ENCODE results near the gene ADGRA1. TPM values are rescaled to one million over a fixed set of nuclear protein-coding genes. Genes with fewer than 3 reads are reported as not detected.

Gene ADGRA1
- total and polyA plus RNA-seq, 2 experiments from 2014 or later: 0.23 to 0.52 TPM

DNA sequence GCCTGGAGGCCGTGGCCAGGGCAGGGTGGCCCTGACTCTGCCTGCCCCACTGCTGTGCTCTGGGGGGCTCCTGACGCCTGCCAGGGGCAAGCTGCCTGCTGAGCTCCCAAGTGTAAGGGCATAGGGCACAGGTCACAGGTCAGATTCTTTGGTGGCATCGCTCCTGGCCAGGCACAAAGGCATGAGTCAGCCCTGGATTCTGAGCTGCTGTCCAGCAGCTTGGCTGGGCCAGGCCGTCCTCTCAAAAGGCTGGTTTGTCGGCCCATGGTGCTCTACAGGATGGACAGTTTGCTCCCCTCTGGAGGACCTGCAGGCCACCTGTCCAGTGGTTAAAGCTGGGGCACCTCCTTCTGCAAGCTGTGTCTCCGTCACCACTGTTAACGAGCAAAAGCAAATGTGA, 2.9 kb downstream of the ADGRA1 start:
- Mint-ChIP-seq H3K4me3 (no peak overlapping the region), H3K27me3 (ENCODE audit: insufficient read depth, low read depth, poor library complexity) (peaks cover 40% of the 10 kb centered on the region), H3K9me3 (no peaks in the 10 kb centered on the region), H3K27ac (no peak overlapping the region), H3K36me3 (ENCODE audit: low read depth) (no peaks in the 10 kb centered on the region; the same call in 2 of the 3 replicates), H3K4me1 (peaks cover 2% of the 10 kb centered on the region; the same call in 2 of the 3 replicates)
- H3K9me2 ChIP-seq (ENCODE audit: insufficient read depth): no peaks in the 10 kb centered on the region
- H3K4me3 ChIP-seq: no peak overlapping the region
- ATAC-seq (no peak), DNase-seq (ENCODE audit: low spot score) (no peak)
- TF ChIP-seq, protein P1, sequence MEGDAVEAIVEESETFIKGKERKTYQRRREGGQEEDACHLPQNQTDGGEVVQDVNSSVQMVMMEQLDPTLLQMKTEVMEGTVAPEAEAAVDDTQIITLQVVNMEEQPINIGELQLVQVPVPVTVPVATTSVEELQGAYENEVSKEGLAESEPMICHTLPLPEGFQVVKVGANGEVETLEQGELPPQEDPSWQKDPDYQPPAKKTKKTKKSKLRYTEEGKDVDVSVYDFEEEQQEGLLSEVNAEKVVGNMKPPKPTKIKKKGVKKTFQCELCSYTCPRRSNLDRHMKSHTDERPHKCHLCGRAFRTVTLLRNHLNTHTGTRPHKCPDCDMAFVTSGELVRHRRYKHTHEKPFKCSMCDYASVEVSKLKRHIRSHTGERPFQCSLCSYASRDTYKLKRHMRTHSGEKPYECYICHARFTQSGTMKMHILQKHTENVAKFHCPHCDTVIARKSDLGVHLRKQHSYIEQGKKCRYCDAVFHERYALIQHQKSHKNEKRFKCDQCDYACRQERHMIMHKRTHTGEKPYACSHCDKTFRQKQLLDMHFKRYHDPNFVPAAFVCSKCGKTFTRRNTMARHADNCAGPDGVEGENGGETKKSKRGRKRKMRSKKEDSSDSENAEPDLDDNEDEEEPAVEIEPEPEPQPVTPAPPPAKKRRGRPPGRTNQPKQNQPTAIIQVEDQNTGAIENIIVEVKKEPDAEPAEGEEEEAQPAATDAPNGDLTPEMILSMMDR (conservative IDR thresholded peaks at IDR 0.05; ENCODE audit: low read depth in 2 of 2): no peak
- TF ChIP-seq POLR2AphosphoS5 (IDR thresholded peaks at IDR 0.05; ENCODE audit: low read depth): no peak
- TF ChIP-seq ZNF114 (CRISPR knock-in tag; IDR thresholded peaks at IDR 0.05): no peak
- no peak for TF ChIP-seq STAT1 (IDR thresholded peaks at IDR 0.05; ENCODE audit: unreplicated experiment)
- no peak for TF ChIP-seq NANOG (IDR thresholded peaks at IDR 0.05; ENCODE audit: borderline replicate concordance)
- TF ChIP-seq, protein P2, sequence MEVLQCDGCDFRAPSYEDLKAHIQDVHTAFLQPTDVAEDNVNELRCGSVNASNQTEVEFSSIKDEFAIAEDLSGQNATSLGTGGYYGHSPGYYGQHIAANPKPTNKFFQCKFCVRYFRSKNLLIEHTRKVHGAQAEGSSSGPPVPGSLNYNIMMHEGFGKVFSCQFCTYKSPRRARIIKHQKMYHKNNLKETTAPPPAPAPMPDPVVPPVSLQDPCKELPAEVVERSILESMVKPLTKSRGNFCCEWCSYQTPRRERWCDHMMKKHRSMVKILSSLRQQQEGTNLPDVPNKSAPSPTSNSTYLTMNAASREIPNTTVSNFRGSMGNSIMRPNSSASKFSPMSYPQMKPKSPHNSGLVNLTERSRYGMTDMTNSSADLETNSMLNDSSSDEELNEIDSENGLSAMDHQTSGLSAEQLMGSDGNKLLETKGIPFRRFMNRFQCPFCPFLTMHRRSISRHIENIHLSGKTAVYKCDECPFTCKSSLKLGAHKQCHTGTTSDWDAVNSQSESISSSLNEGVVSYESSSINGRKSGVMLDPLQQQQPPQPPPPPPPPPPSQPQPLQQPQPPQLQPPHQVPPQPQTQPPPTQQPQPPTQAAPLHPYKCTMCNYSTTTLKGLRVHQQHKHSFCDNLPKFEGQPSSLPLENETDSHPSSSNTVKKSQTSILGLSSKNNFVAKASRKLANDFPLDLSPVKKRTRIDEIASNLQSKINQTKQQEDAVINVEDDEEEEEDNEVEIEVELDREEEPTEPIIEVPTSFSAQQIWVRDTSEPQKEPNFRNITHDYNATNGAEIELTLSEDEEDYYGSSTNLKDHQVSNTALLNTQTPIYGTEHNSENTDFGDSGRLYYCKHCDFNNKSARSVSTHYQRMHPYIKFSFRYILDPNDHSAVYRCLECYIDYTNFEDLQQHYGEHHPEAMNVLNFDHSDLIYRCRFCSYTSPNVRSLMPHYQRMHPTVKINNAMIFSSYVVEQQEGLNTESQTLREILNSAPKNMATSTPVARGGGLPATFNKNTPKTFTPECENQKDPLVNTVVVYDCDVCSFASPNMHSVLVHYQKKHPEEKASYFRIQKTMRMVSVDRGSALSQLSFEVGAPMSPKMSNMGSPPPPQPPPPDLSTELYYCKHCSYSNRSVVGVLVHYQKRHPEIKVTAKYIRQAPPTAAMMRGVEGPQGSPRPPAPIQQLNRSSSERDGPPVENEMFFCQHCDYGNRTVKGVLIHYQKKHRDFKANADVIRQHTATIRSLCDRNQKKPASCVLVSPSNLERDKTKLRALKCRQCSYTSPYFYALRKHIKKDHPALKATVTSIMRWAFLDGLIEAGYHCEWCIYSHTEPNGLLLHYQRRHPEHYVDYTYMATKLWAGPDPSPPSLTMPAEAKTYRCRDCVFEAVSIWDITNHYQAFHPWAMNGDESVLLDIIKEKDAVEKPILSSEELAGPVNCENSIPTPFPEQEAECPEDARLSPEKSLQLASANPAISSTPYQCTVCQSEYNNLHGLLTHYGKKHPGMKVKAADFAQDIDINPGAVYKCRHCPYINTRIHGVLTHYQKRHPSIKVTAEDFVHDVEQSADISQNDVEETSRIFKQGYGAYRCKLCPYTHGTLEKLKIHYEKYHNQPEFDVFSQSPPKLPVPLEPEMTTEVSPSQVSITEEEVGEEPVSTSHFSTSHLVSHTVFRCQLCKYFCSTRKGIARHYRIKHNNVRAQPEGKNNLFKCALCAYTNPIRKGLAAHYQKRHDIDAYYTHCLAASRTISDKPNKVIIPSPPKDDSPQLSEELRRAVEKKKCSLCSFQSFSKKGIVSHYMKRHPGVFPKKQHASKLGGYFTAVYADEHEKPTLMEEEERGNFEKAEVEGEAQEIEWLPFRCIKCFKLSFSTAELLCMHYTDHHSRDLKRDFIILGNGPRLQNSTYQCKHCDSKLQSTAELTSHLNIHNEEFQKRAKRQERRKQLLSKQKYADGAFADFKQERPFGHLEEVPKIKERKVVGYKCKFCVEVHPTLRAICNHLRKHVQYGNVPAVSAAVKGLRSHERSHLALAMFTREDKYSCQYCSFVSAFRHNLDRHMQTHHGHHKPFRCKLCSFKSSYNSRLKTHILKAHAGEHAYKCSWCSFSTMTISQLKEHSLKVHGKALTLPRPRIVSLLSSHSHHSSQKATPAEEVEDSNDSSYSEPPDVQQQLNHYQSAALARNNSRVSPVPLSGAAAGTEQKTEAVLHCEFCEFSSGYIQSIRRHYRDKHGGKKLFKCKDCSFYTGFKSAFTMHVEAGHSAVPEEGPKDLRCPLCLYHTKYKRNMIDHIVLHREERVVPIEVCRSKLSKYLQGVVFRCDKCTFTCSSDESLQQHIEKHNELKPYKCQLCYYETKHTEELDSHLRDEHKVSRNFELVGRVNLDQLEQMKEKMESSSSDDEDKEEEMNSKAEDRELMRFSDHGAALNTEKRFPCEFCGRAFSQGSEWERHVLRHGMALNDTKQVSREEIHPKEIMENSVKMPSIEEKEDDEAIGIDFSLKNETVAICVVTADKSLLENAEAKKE (CRISPR knock-in tag; IDR thresholded peaks at IDR 0.05): no peak
- no peak for TF ChIP-seq EZH2 (IDR thresholded peaks at IDR 0.05; ENCODE audit: low read depth, unreplicated experiment)
- TF ChIP-seq JUNB (IDR thresholded peaks at IDR 0.05; ENCODE audit: unreplicated experiment): no peak
- TF ChIP-seq CREB1 (CRISPR knock-in tag; IDR thresholded peaks at IDR 0.05; ENCODE audit: low read depth): no peak
- no peak for TF ChIP-seq ZNF331 (CRISPR knock-in tag; IDR thresholded peaks at IDR 0.05; ENCODE audit: low read depth)
- TF ChIP-seq, protein P3, sequence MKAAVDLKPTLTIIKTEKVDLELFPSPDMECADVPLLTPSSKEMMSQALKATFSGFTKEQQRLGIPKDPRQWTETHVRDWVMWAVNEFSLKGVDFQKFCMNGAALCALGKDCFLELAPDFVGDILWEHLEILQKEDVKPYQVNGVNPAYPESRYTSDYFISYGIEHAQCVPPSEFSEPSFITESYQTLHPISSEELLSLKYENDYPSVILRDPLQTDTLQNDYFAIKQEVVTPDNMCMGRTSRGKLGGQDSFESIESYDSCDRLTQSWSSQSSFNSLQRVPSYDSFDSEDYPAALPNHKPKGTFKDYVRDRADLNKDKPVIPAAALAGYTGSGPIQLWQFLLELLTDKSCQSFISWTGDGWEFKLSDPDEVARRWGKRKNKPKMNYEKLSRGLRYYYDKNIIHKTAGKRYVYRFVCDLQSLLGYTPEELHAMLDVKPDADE (IDR thresholded peaks at IDR 0.05): no peak
- TF ChIP-seq, protein P4, sequence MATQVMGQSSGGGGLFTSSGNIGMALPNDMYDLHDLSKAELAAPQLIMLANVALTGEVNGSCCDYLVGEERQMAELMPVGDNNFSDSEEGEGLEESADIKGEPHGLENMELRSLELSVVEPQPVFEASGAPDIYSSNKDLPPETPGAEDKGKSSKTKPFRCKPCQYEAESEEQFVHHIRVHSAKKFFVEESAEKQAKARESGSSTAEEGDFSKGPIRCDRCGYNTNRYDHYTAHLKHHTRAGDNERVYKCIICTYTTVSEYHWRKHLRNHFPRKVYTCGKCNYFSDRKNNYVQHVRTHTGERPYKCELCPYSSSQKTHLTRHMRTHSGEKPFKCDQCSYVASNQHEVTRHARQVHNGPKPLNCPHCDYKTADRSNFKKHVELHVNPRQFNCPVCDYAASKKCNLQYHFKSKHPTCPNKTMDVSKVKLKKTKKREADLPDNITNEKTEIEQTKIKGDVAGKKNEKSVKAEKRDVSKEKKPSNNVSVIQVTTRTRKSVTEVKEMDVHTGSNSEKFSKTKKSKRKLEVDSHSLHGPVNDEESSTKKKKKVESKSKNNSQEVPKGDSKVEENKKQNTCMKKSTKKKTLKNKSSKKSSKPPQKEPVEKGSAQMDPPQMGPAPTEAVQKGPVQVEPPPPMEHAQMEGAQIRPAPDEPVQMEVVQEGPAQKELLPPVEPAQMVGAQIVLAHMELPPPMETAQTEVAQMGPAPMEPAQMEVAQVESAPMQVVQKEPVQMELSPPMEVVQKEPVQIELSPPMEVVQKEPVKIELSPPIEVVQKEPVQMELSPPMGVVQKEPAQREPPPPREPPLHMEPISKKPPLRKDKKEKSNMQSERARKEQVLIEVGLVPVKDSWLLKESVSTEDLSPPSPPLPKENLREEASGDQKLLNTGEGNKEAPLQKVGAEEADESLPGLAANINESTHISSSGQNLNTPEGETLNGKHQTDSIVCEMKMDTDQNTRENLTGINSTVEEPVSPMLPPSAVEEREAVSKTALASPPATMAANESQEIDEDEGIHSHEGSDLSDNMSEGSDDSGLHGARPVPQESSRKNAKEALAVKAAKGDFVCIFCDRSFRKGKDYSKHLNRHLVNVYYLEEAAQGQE (IDR thresholded peaks at IDR 0.05; ENCODE audit: unreplicated experiment): no peak
- no peak for TF ChIP-seq EZH2phosphoT487 (IDR thresholded peaks at IDR 0.05; ENCODE audit: unreplicated experiment)
- H3K4me1 ChIP-seq (ENCODE audit: insufficient read depth): no peaks in the 10 kb centered on the region
- no peaks in the 10 kb centered on the region for H3K36me3 ChIP-seq (ENCODE audit: insufficient read depth)
- no peak overlapping the region for H3K4me2 ChIP-seq
- H4K20me1 ChIP-seq (replicated peaks; ENCODE audit: insufficient read depth): no peaks in the 10 kb centered on the region
- H2AFZ ChIP-seq: no peak overlapping the region
- no peak overlapping the region for H3K27ac ChIP-seq (ENCODE audit: low read depth)
- 0 out of 2 replicates have a peak, but pooled peaks cover 4% of the 10 kb centered on the region for H3F3A ChIP-seq (replicated peaks; ENCODE audit: low read depth)
- H3K27me3 ChIP-seq (ENCODE audit: insufficient read depth): peaks cover 36% of the 10 kb centered on the region
- H3K79me2 ChIP-seq (replicated peaks; ENCODE audit: insufficient read depth): no peaks in the 10 kb centered on the region
